Caco-2 (cell line): Measurements from ENCODE around the gene AXIN1. TPM values are rescaled to one million over a fixed set of nuclear protein-coding genes. Genes with fewer than 3 reads are reported as not detected.

Source experiments
- Bru-seq: library from RNA; stranded (reverse); fragments of 400-500 nt; gene quantifications from one replicate; lab custom pipeline; 2021; lab: Mats Ljungman, UMichigan
- BruChase-seq, 2 experiments: library from RNA; stranded (reverse); fragments of 400-500 nt; gene quantifications; one replicate each; lab custom pipeline; 2021; lab: Mats Ljungman, UMichigan
- BruUV-seq: library from RNA; stranded (reverse); fragments of 400-500 nt; replicated peaks from 2 replicates; lab custom pipeline; 2021; lab: Mats Ljungman, UMichigan
- CTCF ChIA-PET: fragments of 300-600 bp; sonication (Branson Sonifier 250); formaldehyde crosslinking; loops from one replicate; lab custom pipeline; 2022; ENCODE audit warnings: antibody characterized with exemption; lab: Charles Lee
- POLR2A ChIA-PET: fragments of 300-600 bp; sonication (Branson Sonifier 250); formaldehyde crosslinking; loops from one replicate; lab custom pipeline; 2022; ENCODE audit warnings: antibody characterized with exemption; lab: Charles Lee
- DNase-seq, 2 experiments: peaks; one replicate each; pipeline versions ENCODE4 v3.0.0 to v3.0.0-alpha.2; 2020 to 2022
- H3K27me3 ChIP-seq: replicated peaks from 2 replicates; pipeline ENCODE4 v1.6.0; 2011; ENCODE audit warnings: low read length; ENCODE audit not compliant: control insufficient read depth, insufficient read depth
- H3K36me3 ChIP-seq: 2 replicates; pipeline ENCODE4 v1.5.1; 2011; ENCODE audit warnings: low read length; ENCODE audit not compliant: control insufficient read depth, insufficient read depth
- H3K4me1 ChIP-seq: fragments of 250-450 bp; sonication (Bioruptor Pico); 2 replicates; pipeline ENCODE4 v1.5.1; 2020; ENCODE audit warnings: mild to moderate bottlenecking
- H3K4me3 ChIP-seq: 2 replicates; pipeline ENCODE4 v1.5.1; 2011; ENCODE audit warnings: low read depth, mild to moderate bottlenecking, control low read depth, low read length
- H3K9me3 ChIP-seq: fragments of 250-450 bp; sonication (Bioruptor Pico); 2 replicates; pipeline ENCODE4 v1.5.1; 2020; ENCODE audit warnings: mild to moderate bottlenecking, moderate library complexity
- H3K27ac Mint-ChIP-seq: one replicate; pipeline ENCODE4 v1.8.0; 2022; ENCODE audit warnings: mixed read lengths; ENCODE audit not compliant: unreplicated experiment
- H3K27me3 Mint-ChIP-seq: one replicate; pipeline ENCODE4 v1.8.0; 2022; ENCODE audit warnings: mixed read lengths; ENCODE audit not compliant: insufficient read depth, unreplicated experiment
- H3K36me3 Mint-ChIP-seq: one replicate; pipeline ENCODE4 v1.8.0; 2022; ENCODE audit warnings: mild to moderate bottlenecking, mixed read lengths; ENCODE audit not compliant: insufficient read depth, unreplicated experiment
- H3K4me1 Mint-ChIP-seq: one replicate; pipeline ENCODE4 v1.8.0; 2022; ENCODE audit warnings: low read depth, mixed read lengths; ENCODE audit not compliant: unreplicated experiment
- H3K4me3 Mint-ChIP-seq: one replicate; pipeline ENCODE4 v1.8.0; 2022; ENCODE audit warnings: mild to moderate bottlenecking, moderate library complexity, mixed read lengths; ENCODE audit not compliant: unreplicated experiment
- H3K9me3 Mint-ChIP-seq: one replicate; pipeline ENCODE4 v1.8.0; 2022; ENCODE audit warnings: mixed read lengths; ENCODE audit not compliant: unreplicated experiment
- intact Hi-C: fragments of 100-400 bp; cut with micrococcal nuclease; formaldehyde crosslinking; loops from one replicate; pipeline ENCODE4 v1.10.0; 2022; ENCODE audit not compliant: unreplicated experiment
- long read RNA-seq: library from polyadenylated mRNA; stranded (forward); transcript quantifications from one replicate; pipeline ENCODE4 v2.0.0, GENCODE V29; 2022
- total RNA-seq: library from RNA; stranded (reverse); gene quantifications from 2 replicates; pipeline ENCODE4 v1.2.3, GENCODE V29; 2022
- TF ChIP-seq, protein P1 (sequence below), 2 experiments: fragments of 200-600 bp in 1 of 2; IDR thresholded peaks; 1 replicate in 1 of 2; 2 replicates in 1 of 2; pipeline versions ENCODE4 v1.5.1 to v1.8.0; 2011 to 2022; ENCODE audit warnings: antibody characterized with exemption in 1 of 2, control low read depth in 1 of 2, inconsistent platforms in 1 of 2, low read depth in 1 of 2, low read length in 1 of 2, mild to moderate bottlenecking in 1 of 2, moderate library complexity in 1 of 2; ENCODE audit not compliant: insufficient read depth in 1 of 2, severe bottlenecking in 1 of 2, unreplicated experiment in 1 of 2

AXIN1 gene, protein sequence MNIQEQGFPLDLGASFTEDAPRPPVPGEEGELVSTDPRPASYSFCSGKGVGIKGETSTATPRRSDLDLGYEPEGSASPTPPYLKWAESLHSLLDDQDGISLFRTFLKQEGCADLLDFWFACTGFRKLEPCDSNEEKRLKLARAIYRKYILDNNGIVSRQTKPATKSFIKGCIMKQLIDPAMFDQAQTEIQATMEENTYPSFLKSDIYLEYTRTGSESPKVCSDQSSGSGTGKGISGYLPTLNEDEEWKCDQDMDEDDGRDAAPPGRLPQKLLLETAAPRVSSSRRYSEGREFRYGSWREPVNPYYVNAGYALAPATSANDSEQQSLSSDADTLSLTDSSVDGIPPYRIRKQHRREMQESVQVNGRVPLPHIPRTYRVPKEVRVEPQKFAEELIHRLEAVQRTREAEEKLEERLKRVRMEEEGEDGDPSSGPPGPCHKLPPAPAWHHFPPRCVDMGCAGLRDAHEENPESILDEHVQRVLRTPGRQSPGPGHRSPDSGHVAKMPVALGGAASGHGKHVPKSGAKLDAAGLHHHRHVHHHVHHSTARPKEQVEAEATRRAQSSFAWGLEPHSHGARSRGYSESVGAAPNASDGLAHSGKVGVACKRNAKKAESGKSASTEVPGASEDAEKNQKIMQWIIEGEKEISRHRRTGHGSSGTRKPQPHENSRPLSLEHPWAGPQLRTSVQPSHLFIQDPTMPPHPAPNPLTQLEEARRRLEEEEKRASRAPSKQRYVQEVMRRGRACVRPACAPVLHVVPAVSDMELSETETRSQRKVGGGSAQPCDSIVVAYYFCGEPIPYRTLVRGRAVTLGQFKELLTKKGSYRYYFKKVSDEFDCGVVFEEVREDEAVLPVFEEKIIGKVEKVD
- total RNA-seq = 29.7 and 34.5 TPM in 2 replicates
- percentile 61 among the genes with signal in this experiment for Bru-seq, nascent RNA
- percentile 62 among the genes with signal in this experiment for BruChase-seq, experiment 1, labeled RNA remaining after a 2-hour chase
- percentile 68 among the genes with signal in this experiment for BruChase-seq, experiment 2, labeled RNA remaining after a 6-hour chase
- long read RNA-seq, transcript AXIN1-202 (10 exons, 3,324 nt) = major isoform, 13 of 54 reads
- long read RNA-seq, partial matches to known transcripts = 23 of 54 reads
- long read RNA-seq, other reads (novel, unspliced or antisense) = 14 of 54 reads

DNA sequence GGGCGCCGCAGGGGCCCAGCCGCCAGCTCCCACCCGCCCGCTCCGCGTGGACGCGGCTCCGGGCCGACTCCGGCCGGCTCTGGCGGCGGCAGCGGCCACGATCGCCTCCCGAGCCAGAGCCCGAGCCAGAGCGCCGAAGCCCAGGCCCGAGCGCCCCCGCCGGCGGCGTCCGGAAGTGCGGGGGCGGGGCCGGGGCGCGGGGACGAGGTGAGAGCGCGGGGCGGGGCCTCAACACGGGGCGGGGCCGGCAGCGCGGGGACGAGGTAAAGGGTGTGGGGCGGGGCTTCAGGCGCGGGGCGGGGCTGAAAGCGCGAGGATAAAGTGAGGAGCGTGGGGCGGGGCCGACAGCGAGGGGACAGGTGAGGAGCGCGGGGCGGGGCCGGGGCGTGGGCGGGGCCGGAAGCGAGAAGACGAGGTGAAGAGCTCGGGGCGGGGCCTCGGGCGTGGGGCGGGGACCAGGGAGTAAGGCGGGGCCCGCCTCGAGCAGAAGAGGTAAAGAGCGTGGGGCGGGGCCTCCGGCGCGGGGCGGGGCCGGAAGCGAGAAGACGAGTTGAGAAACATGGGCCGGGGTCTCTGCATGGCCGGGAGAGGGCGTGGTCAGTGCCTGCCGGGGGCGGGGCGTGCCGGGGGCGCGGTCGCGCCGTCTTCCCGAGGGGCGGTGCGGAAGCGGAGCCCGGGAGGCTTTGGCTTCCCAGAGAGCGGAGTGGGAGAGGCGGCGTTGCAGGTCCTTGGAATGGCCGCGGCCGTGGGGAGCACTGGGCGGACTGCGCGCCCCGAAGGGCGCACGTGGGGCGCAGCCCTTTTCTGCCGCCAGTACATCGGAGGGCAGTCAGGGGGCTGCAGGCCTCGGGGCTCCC lies at the start of gene AXIN1:
AXIN1 (minus strand) TSS at position 177 of the 857 bp plus-strand sequence. CDS start 5,698 bp downstream, outside the sequence.
- Mint-ChIP-seq H3K4me1 (no peaks in the 10 kb centered on the region), H3K9me3 (no peaks in the 10 kb centered on the region), H3K27me3 (no peaks in the 10 kb centered on the region), H3K4me3 (peak within 1 kb of the TSS; percentile 74), H3K27ac (no peak within 1 kb of the TSS), H3K36me3 (no peaks in the 10 kb centered on the region)
- POLR2A ChIA-PET = interaction anchor here (0.5 to 2.1 kb wide), 17 partner anchors 9 to 1739 kb away, joined by 3 to 19 read pairs (median 4); partner anchors contain the start of genes LUC7L and MRPL28
- peak; percentile 99 for DNase-seq
- Histone ChIP-seq H3K27me3 (no peaks in the 10 kb centered on the region), H3K4me1 (peaks cover 9% of the 10 kb centered on the region; the same call in 1 of the 2 replicates), H3K36me3 (peaks cover 1% of the 10 kb centered on the region; the same call in 1 of the 2 replicates), H3K4me3 (peak within 1 kb of the TSS; percentile 66), H3K9me3 (no peaks in the 10 kb centered on the region)
- TF ChIP-seq, protein P1, sequence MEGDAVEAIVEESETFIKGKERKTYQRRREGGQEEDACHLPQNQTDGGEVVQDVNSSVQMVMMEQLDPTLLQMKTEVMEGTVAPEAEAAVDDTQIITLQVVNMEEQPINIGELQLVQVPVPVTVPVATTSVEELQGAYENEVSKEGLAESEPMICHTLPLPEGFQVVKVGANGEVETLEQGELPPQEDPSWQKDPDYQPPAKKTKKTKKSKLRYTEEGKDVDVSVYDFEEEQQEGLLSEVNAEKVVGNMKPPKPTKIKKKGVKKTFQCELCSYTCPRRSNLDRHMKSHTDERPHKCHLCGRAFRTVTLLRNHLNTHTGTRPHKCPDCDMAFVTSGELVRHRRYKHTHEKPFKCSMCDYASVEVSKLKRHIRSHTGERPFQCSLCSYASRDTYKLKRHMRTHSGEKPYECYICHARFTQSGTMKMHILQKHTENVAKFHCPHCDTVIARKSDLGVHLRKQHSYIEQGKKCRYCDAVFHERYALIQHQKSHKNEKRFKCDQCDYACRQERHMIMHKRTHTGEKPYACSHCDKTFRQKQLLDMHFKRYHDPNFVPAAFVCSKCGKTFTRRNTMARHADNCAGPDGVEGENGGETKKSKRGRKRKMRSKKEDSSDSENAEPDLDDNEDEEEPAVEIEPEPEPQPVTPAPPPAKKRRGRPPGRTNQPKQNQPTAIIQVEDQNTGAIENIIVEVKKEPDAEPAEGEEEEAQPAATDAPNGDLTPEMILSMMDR (IDR thresholded peaks at IDR 0.05; ENCODE audit: insufficient read depth in 1 of 2, low read depth in 1 of 2, low read length in 1 of 2, severe bottlenecking in 1 of 2, unreplicated experiment in 1 of 2) = peak; percentile 24 to 40
- BruUV-seq = no TSS peak
- CTCF ChIA-PET = interaction anchor here (0.5 to 1.4 kb wide), 28 partner anchors 9 to 991 kb away, joined by 3 to 19 read pairs (median 4); partner anchors contain the start of genes LUC7L and MRPL28
- intact Hi-C loops = loop anchor here (5.0 kb wide), 1 partner anchor 125 kb away; the partner anchor contains the start of gene LUC7L

DNA sequence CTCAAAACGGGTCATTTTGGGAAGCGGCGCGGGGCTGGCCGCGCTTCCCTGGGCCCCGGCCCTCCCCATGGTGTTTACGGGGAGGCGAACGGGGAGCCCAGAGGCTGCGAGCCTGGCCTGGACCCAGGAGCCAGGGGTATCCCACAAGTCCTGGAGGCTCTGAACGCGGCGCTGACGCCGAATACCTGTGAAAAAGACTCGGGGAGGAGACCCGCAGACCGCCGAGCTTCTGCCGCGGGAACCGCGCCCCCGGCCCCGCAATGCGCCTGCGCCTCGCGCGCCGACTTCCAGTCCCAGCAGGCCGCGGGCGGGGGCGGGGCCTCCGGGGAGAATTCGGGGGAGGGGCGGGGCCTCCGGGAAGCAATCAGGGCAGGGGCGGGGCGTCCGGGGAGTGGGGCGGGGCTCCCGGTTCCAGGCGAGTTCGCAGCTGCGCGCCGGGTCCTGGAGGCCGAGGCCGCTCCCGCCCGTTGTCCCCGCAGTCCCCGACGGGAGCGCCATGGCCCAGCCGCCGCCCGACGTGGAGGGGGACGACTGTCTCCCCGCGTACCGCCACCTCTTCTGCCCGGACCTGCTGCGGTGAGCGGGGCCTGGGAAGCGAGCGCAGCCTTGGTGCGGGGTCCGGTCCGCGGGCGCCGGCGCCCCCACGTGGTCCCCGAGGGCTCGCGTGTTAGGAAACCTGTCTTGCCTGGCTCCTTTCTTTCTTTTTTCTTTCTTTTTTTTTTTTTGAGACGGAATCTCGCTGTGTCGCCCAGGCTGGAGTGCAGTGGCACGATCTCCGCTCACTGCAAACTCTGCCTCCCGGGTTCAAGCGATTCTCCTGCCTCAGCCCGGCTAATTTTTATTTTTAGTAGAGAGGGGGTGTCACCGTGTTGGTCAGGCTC lies 49.2 kb upstream of the AXIN1 start, which contains the start of gene DECR2:
DECR2 (plus strand) TSS at position 418 of the 881 bp plus-strand sequence; CDS start at position 497, 79 bp downstream.
- DNase-seq = peak; percentile 93
- H3K4me1 ChIP-seq = peaks cover 30% of the 10 kb centered on the region
- Mint-ChIP-seq H3K9me3 (no peaks in the 10 kb centered on the region), H3K36me3 (peaks cover 30% of the 10 kb centered on the region), H3K4me1 (peaks cover 7% of the 10 kb centered on the region), H3K27me3 (no peaks in the 10 kb centered on the region), H3K27ac (peak within 1 kb of the TSS; percentile 81), H3K4me3 (peak within 1 kb of the TSS; percentile 76)
- TF ChIP-seq, protein P1 (IDR thresholded peaks at IDR 0.05; ENCODE audit: insufficient read depth in 1 of 2, low read depth in 1 of 2, low read length in 1 of 2, severe bottlenecking in 1 of 2, unreplicated experiment in 1 of 2) = peak; percentile 41 to 43
- CTCF ChIA-PET = interaction anchor here (0.5 to 1.4 kb wide), 6 partner anchors 9 to 221 kb away, joined by 4 to 9 read pairs (median 4); partner anchors contain the start of gene RAB11FIP3
- H3K4me3 ChIP-seq = peak within 1 kb of the TSS; percentile 89
- H3K36me3 ChIP-seq = peaks cover 3% of the 10 kb centered on the region
- H3K9me3 ChIP-seq = no peaks in the 10 kb centered on the region
- BruUV-seq = TSS peak; percentile 66
- intact Hi-C loops = no loop called here
- no peaks in the 10 kb centered on the region for H3K27me3 ChIP-seq
- POLR2A ChIA-PET = interaction anchor here (0.5 to 1.0 kb wide), 8 partner anchors 18 to 362 kb away, joined by 3 to 8 read pairs (median 3); partner anchors contain the start of genes METTL26, POLR3K and SNRNP25
